Activated CD8-positive, alpha-beta memory T cell treated with anti-CD3 and anti-CD28 coated beads for 24 hours (primary cell): ENCODE data around the gene PTBP3.
"Not testable (repeated sequence)": the region's sequence is repeated elsewhere in the genome, so short reads cannot be mapped to it uniquely, and the experiment has no call there.

Source experiments
- DNase-seq: peaks from one replicate; pipeline ENCODE4 v3.0.0-alpha.2; 2020

Gene PTBP3, protein sequence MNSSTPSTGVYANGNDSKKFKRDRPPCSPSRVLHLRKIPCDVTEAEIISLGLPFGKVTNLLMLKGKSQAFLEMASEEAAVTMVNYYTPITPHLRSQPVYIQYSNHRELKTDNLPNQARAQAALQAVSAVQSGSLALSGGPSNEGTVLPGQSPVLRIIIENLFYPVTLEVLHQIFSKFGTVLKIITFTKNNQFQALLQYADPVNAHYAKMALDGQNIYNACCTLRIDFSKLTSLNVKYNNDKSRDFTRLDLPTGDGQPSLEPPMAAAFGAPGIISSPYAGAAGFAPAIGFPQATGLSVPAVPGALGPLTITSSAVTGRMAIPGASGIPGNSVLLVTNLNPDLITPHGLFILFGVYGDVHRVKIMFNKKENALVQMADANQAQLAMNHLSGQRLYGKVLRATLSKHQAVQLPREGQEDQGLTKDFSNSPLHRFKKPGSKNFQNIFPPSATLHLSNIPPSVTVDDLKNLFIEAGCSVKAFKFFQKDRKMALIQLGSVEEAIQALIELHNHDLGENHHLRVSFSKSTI

DNA sequence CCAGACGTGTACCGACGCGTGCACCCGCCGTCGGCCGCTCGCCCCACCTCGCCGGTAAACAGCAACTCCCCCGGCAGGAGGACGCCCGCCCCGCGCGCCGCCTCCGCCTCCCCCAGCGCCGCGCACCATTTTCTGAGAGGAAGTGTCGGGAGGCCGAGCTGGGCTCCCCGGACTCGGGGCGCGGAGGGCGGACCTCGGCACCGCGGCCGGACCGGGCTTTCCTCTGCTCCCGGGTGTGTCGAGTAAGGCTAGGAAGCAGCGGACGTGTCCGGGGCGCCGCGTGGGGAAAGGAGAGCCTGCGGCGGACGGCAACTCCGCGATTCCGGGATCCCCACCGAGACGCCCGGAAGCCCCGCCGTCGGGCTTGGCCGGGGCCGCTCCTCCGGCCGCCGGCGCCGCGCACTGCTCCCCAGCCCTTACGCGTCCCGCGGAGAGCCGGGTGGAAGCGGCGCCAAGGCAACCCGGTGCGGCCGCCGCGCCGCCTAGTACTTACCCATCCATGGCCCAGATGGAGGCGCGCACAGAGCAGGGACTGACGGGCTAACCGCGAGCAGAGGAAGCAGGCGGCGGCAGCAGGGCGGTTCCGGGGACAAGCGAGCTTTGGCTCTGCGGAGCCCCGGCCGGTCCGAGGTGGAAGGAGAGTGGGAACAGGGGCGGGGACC lies at the start of gene PTBP3:
Gene PTBP3 (minus strand): TSS at position 643 of the 662 bp plus-strand sequence. CDS start 35,754 bp downstream, outside the sequence.
- peak; percentile 90 for DNase-seq

DNA sequence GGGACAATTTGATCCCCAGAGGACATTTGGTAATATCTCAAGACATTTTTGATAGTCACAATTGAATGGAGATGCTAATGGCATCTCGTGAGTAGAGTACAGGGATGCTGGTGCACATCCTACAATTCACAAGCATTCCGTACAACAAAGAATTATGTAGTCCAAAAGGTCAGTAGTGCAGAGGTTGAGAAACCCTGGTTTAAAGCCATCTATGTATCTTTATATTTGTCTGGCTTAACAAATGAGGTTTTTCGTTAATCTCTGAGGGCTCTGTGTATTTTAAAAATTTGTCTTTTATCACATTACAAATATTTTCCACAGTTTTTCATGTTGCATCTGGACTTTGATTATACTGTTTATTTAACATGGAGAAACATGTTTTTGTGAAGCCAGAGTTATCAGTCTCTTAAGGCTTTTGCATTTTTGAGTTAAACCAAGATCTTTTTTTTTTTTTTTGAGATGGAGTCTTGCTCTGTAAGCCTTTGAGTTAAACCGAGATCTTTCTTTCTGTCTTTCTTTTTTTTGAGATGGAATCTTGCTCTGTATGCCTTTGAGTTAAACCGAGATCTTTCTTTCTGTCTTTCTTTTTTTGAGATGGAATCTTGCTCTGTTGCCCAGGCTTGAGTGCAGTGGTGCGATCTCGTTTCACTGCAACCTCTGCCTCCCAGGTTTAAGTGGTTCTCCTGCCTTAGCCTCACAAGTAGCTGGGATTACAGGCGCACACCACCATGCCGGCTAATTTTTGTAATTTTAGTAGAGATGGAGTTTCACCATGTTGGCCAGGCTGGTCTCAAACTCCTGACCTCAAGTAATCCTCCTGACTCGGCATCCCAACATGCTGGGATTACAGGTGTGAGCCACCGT lies 49.3 kb upstream of the PTBP3 start:
- no peak for DNase-seq

DNA sequence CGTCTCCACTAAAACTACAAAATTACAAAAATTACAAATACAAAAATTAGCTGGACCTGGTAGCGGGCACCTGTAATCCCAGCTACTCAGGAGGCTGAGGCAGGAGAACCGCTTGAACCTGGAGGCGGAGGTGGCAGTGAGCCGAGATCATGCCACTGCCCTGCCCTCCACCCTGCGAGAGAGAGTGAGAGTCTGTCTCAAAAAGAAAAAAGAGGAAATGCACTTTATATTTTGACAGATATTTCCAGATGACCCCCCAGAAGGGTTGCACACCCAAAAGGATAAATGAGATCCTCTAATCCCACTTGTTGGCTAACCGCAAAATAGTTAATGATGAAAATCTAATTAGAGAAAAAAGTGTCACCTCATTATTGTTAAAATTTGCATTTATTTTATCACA lies 48.6 kb upstream of the PTBP3 start:
- no peak for DNase-seq

DNA sequence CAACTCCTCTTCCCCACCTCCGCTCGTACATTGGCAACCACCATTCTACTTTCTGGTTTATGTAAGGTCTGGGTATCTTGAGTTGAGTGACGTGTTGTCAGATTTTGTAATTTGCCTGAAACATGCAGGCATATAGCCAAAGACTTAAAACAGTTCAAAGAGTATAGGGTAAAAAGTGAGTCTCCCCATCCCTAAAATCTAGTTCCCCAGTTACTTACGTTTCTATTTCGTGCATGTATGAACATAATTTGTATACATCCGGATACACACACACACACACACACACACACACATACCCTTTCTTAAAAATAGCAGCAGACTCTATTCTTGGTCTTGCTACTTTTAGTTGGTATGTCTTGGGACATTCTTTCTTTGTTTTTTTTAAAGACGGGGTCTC lies 47.4 kb upstream of the PTBP3 start:
- no peak for DNase-seq

DNA sequence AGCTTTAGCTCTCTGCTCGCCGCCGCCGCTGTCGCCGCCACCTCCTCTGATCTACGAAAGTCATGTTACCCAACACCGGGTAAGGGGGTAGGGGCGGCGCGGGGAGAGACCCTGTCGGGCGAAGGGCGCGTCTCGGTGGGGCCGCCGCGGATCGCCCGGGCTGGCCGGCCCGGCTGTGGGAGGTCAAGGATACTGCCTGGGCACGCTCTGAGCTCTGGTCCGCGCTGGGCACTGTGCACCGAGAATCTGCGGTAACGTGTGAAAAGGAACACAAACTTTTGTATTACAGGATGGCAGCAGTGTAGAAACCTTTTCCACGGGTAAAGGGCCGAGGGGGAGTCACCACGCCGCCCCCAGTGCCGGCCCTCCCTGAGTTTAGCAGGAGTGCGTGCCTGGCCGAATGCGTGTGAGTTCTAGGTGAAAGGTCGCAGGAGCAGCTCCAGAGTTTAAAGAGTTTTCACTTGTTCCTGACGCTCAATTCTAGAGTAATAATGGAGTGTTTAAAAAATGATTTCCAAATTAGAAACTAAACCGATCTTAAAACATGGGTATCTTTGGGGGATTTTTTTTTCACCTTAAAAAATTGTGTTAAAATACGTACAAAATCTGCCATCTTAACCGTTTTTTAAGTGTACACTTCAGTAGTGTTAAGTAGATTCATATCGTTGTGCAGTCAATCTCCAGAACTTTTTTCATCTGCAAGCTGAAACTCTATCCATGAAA lies 46.8 kb upstream of the PTBP3 start, which contains the start of gene HSDL2:
Gene HSDL2 (plus strand): TSS at position 7 of the 723 bp plus-strand sequence. CDS start 56 bp downstream, at position 63.
- no peak for DNase-seq

DNA sequence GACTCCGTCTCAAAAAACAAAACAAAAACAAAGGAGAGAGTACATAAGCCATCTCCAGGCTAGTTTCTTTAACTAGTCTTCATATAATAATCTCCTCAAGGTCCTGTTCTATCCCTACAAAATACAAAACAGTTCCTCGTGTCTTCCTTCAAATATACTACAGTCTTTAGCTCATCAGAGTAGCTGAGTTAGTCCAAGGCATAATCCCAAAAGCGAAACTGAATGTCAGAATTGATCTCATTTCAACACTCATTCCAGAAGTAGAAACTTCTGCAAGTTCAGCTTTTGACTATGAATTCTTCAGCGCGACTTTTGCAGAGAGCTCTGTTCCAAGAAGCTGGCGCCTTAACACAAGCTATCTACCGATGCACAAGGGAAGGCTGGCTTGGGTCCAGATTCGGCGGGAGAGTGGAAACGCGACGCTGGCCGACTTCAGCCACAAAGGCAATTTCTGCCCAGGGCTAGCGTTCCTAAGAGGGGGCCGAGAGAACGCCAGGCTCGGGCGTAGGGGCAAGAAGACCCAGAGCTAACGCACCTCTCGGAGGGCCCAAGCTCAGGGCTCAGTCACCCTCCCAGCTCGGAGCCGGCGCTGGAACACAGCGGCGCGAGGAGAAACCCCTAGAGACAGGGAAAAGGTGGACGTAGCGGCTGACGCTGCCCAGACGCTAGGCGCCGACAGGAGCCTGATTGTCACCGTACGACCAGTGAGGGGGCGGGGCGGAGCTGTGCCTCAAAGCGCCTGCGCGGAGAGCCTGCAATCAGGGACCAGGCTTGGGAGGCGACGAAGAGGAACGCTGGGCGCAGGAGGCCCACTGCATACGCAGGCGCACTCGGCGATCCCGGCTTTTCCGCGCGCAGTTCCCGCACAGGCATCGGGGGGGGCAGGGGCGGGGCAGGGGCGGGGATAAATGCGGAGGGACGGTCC lies 46.0 kb upstream of the PTBP3 start:
- peak; percentile 99 for DNase-seq

DNA sequence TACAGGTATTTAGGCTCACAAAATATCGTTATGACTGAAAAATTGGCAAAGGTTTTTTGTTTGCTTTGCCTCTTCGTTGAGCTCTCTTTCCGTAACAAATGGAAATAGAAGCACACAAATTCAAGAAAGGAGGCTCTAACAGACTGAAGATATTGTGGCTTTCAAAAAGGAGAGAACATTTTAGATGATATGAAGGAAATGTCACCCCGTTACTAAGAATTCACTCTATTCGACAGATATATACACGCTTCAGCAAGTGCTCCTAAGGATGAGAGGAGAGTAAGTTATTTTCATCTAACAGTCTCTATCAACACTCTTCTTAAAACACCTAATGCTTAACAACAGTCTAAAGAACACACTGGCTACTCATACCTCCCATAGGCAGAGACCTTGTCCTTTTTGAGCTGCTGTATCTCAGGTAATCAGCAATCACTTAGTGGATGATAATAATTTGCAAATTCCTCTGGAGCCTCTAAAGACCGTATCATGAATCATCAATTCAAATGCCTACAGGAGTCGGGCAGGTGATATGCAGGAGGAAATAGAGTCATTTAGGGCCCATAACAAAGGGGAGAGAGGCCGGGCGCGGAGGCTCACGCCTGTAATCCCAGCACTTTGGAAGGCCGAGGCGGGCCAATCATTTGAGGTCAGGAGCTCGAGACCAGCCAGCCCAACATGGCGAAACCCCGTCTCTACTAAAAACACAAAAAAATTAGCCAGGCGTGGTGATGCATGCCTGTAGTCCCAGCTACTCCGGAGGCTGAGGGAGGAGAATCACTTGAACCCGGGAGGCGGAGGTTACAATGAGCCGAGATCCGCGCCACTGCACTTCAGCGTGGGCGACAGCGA lies 45.1 kb upstream of the PTBP3 start:
- DNase-seq = peak; percentile 67

DNA sequence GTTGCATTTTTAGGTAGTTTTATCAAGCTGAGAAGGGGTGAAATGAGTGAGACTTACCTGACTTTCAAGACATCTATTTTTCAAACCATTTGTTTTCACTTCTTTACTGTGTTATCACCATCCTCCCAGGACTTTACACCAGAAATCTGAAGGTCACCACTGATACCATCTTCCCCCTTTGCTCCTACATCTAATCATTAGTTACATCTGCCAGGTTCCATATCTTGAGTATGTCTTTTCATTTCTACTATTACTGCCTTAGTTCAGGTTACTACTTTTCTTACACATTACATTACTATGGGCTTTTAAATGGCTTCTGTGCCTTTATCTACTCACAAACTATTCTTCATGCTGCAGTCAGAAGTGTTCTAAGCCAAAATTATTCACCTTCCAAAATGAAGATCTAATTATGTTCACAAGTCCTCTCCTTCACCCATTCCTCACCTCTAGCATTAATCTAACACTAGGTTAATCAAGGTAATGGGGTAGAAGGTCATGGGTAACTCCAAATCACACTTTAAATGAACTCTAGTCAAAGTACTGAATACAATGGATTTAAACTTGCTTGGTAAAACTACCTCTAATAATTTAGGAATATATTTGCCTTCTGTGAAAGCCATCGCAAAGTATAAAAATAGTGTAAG lies 44.4 kb upstream of the PTBP3 start:
- DNase-seq = no peak

DNA sequence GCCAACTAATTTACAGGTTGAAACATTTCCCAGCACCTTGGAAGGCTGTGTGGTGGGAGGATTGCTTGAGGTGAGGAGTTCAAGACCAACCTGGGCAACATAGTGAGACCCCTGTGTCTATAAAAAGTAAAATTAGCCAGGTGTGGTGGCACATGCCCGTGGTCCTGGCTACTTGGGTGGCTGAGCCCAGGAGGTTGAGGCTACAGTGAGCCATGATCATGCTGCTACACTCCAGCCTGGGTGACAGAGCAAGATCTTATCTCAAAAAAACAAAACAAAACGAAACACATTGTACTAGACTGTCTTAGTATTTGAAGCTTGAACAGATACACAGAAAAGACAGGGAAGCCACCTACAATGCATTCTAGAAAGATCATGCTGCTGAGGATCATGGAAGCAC lies 43.7 kb upstream of the PTBP3 start:
- DNase-seq = no peak

DNA sequence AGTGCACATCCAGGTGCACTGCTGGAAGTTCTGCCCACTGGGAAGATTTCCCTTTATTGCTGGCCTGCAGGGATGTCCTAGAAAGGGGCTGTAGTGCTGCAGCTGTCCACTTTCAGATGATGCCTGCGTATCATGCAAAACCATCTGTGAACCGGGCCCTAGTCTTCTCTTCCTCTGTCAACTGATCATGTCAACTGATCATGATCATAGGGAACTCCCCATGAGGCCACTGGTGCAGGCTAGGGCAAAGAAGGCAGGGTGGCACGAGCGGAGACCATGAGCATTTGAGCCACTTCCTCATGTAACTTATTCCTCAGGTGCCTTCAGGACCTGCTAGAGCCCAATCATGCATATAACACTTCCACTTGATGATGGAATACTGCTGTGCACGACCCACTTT lies 41.9 kb upstream of the PTBP3 start:
- no peak for DNase-seq

DNA sequence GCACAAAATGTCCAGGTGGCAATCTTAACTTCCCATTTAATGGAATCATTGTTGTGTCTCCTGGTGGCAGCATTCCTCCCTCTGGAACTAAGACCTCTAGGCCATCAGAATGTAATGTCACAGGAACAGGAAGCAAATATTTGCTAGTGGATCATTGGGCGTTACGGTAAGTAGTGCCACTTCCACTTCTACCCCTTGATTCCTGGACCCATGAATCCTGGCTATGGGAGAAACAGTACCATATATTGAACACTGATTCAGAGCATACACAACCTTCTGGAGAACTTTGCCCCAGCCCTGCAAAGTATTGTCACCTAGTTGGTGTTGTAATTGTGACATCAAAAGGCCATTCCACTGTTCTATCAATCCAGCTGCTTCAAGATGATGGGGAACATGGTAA lies 40.8 kb upstream of the PTBP3 start:
- not testable (repeated sequence) for DNase-seq

DNA sequence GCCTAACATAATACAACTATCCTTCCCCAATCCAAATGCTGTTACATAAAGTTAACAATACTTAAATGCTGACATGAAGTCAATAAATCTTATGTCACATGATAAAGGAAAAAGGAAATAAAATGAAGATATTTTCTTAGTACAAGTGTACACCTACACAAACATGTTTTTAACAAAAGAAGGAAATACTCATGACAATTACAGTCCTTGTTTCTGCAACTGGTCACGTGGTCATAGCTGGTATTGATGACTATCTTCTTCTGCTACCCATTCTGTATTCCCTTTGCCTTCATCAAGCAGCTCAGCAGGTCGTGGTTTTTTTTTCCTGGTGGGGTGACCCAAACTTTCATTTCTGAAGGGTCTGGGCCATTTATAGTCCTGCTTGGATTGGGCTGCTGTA lies 40.2 kb upstream of the PTBP3 start:
- not testable (repeated sequence) for DNase-seq

DNA sequence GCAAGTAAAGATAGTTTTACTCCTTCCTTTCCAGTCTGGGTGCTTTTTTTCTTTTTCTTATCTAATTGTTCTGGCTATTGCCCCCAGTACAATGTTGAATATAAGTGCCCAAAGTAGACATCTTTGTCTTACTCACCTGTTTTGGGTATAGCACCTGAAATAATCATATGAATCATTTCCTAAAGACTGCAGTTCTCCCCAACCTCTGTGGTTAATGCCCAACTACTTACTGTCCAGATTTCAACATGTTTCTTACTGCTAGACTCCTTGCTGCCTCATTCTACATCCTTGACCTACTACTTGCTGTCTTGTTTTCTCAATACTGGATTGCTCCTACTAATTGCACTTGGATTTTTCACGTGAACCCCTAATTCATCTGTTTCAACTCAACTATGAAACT lies 37.6 kb upstream of the PTBP3 start:
- DNase-seq = no peak

DNA sequence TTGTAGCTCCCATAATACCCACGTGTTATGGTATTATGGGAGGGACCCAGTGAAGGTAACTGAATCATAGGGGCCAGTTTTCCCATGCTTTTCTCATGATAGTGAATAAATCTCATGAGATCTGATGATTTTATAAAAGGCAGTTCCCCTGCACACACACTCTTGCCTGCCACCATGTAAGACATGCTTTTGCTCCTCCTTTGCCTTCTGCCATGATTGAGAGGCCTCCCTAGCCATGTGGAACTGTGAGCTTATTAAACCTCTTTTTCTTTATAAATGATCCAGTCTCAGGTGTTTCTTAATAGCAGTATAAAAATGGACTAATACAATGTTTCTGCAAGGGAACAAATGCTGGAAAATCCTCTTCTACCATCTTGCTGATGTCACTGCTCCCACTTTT lies 36.4 kb upstream of the PTBP3 start:
- DNase-seq = no peak

DNA sequence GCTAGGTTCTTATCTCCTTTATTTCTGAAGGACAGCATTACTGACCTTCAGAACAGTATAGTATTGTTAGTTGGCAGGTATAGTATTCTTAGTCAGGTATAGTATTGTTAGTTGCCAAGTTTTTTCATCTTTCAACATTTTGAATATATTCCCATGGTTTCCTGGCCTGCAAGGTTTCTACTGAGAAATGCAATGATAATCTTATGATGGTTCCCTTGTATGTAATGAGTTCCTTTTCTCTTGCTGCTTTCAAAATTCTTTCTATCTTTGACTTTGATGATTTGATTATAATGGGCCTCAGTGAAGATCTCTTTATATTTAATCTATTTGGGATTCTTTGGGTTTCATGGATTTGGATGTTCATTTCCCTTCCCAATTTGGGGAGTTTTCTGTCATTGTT lies 34.0 kb upstream of the PTBP3 start:
- DNase-seq = no peak

DNA sequence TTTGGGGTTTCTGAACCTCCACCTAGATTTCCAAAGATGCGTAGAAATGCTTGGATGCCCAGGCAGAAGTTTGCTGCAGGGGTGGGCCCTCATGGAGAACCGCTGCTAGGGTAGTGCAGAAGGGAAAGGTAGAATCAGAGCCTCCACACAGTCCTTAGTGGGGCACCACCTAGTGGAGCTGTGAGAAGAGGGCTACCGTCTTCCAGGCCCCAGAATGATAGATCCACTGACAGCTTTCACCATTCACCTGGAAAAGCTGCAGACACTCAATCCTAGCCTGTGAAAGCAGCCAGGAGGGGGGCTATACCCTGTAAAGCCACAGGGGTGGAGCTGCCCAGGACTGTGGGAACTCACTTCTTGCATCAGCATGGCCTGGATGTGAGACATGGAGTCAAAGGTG lies 33.2 kb upstream of the PTBP3 start:
- no peak for DNase-seq

DNA sequence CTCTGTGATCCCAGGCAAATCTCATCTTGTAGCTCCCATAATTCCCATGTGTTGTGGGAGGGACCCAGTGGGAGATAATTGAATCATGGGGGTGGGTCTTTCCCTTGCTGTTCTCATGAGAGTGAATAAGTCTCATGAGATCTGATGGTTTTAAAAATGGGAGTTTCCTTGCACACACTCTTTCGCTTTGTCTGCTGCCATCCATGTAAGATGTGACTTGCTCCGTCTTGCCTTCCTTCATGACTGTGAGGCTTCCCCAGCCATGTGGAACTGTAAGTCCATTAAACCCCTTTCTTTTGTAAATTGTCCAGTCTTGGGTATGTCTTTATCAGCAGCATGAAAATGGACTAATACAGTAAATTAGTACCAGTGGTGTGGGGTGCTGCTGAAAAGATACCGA lies 31.8 kb upstream of the PTBP3 start:
- DNase-seq = not testable (repeated sequence)

DNA sequence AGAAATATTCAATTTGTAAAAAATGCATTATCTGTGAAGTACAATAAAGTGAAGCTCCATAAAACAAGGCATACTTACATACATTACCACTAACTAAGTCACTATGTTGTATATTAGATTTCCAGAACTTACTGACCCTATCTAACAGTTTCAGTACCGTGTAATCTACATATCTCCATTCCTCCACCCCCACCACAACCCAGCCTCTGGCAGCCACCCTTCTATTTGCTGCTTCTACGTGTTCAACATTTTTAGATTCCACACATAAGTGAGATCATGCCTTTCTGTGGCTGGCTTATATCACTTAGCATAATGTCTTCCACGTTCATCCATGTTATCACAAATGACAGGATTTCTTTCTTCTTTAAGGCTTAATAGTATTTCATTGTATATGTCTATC lies 31.3 kb upstream of the PTBP3 start:
- DNase-seq = no peak

DNA sequence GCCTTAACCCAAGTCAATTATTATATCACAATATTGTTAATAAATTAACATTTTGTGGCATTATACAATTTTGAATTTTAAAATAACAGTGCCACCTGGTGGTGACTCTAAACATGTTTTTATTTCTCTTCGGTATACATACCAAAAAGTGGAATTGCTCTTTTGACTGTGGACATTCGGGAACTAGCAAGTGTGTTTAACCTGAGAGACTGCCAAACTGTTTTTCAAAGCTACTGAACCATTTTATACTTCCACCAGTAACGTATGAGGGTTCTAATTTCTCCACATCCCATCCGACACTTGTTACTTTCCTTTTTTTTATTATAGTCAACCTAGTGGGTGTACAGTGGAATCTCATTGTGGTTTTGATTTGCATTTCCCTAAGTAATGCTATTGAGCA lies 28.2 kb upstream of the PTBP3 start:
- DNase-seq = no peak
